OCI-LY7 (cell line): Measurements from ENCODE around the gene ACAN.

ENCODE experiments used
- CTCF ChIP-seq: fragments of 200-600 bp; sonication (generic); conservative IDR thresholded peaks from 2 replicates; pipeline ENCODE4 v1.5.1; 2014; ENCODE audit warnings: mild to moderate bottlenecking, antibody characterized with exemption, low read length, moderate library complexity, mixed read lengths
- EZH2phosphoT487 ChIP-seq: fragments of 200-600 bp; sonication (generic); IDR thresholded peaks from 2 replicates; pipeline ENCODE4 v1.6.1; 2018; ENCODE audit warnings: low read depth, borderline replicate concordance, mild to moderate bottlenecking, mixed run types, antibody characterized with exemption, low read length, moderate library complexity, mixed read lengths

- TF ChIP-seq CTCF = no peak
- no peak for TF ChIP-seq EZH2phosphoT487
Observed at GRCh38 chr15:88877415-88877814, 74.2 kb downstream of the ACAN start.
